ENCODE results near the gene SMYD3.

Gene SMYD3

DNA sequence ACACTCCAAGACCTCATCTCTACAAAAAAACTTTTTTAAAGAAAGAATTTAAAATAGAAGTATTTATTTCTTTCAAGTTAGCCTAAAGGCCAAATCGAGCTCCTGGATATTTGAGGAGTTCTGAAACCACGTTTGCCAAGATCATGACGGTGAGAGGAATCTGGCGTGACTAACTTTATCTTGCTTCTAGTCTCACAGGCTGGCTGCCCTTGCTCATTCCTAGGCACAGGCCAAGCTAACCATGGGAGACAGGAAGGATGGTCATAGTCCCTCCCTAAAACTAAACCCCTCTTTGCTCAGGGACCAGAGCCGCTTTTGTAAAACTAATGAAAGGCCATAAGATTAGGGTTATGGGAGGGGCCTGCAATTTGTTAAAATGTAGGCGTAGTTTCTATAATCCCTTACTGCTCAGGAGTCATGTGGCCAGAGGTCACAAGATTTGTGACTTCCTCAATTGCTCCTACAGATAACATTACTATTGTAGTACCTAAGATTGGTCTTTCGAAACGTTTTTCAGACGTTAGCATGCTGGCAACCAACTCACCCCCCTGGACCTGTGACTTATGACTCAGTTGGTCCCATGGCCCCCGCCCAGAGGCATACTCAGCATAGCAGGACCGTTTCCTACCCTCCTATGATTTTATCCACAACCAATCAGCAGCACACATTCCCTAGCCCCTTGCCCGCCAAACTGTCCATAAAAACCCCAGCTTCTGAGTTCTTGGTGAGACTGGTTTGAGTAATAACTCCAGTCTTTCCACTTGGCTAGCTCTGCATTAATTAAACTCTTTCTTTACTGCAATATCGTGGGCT is 425.0 kb downstream of the SMYD3 start:
- no peak for TF ChIP-seq EZH2phosphoT487 (conservative IDR thresholded peaks at IDR 0.05; ENCODE audit: low read length)
- TF ChIP-seq, protein P1, sequence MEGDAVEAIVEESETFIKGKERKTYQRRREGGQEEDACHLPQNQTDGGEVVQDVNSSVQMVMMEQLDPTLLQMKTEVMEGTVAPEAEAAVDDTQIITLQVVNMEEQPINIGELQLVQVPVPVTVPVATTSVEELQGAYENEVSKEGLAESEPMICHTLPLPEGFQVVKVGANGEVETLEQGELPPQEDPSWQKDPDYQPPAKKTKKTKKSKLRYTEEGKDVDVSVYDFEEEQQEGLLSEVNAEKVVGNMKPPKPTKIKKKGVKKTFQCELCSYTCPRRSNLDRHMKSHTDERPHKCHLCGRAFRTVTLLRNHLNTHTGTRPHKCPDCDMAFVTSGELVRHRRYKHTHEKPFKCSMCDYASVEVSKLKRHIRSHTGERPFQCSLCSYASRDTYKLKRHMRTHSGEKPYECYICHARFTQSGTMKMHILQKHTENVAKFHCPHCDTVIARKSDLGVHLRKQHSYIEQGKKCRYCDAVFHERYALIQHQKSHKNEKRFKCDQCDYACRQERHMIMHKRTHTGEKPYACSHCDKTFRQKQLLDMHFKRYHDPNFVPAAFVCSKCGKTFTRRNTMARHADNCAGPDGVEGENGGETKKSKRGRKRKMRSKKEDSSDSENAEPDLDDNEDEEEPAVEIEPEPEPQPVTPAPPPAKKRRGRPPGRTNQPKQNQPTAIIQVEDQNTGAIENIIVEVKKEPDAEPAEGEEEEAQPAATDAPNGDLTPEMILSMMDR (IDR thresholded peaks at IDR 0.05; ENCODE audit: insufficient read depth, low read length, poor library complexity, severe bottlenecking): no peak
- no peak overlapping the region for H2AFZ ChIP-seq (ENCODE audit: low read depth, low read length, severe bottlenecking)
- H3K4me2 ChIP-seq (ENCODE audit: low read depth, low read length, poor library complexity, severe bottlenecking): no peak overlapping the region
- H3K36me3 ChIP-seq (ENCODE audit: low read length): no peaks in the 10 kb centered on the region
- no peaks in the 10 kb centered on the region for H3K9me2 ChIP-seq (replicated peaks; ENCODE audit: insufficient read depth, low read length)
- H3K27ac ChIP-seq (ENCODE audit: low read depth, low read length): no peak overlapping the region
- no peaks in the 10 kb centered on the region for H3F3A ChIP-seq (ENCODE audit: insufficient read depth)
- no peak overlapping the region for H3K4me3 ChIP-seq (ENCODE audit: insufficient read depth, low read length, poor library complexity, severe bottlenecking)
- H4K20me1 ChIP-seq (ENCODE audit: low read depth, low read length): no peaks in the 10 kb centered on the region
- no peaks in the 10 kb centered on the region for H3K27me3 ChIP-seq (ENCODE audit: low read length)
- 0 out of 2 replicates have a peak, but pooled peaks cover 4% of the 10 kb centered on the region for H3K9me3 ChIP-seq (ENCODE audit: insufficient read depth, low read length)
- no peak overlapping the region for H3K9ac ChIP-seq (ENCODE audit: low read length)
- no peaks in the 10 kb centered on the region for H3K79me2 ChIP-seq (ENCODE audit: insufficient read depth, low read length)

GRCh38 chr1:246081138-246081702 is 425.9 kb downstream of the SMYD3 start:
- Histone ChIP-seq H2AFZ (ENCODE audit: low read depth, low read length, severe bottlenecking) (no peak overlapping the region), H3K27me3 (ENCODE audit: low read length) (no peaks in the 10 kb centered on the region), H3K27ac (ENCODE audit: low read depth, low read length) (no peak overlapping the region)

DNA sequence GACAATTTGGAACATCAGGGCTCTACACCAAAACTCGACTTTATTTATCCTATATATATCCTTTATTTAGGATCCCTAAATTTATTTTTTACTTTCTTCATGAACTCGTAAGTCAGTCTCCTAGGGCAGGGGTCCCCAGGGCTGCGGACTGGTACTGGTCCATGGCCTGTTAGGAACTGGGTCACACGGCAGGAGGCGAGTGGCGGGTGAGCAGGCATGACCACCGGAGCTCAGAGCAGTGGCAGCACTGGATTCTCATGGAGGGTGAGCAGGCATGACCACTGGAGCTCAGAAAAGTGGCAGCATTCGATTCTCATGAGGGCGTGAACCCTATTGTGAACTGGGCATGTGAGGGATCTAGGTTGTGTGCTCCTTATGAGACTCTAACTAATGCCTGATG is 427.0 kb downstream of the SMYD3 start:
- TF ChIP-seq EZH2phosphoT487 (conservative IDR thresholded peaks at IDR 0.05; ENCODE audit: low read length): no peak
- TF ChIP-seq, protein P1 (IDR thresholded peaks at IDR 0.05; ENCODE audit: insufficient read depth, low read length, poor library complexity, severe bottlenecking): no peak
- Histone ChIP-seq H3K79me2 (ENCODE audit: insufficient read depth, low read length) (no peaks in the 10 kb centered on the region), H3K9ac (ENCODE audit: low read length) (no peak overlapping the region), H3K27me3 (ENCODE audit: low read length) (no peaks in the 10 kb centered on the region), H3K9me3 (ENCODE audit: insufficient read depth, low read length) (0 out of 2 replicates have a peak, but pooled peaks cover 4% of the 10 kb centered on the region), H3K9me2 (replicated peaks; ENCODE audit: insufficient read depth, low read length) (no peaks in the 10 kb centered on the region), H3K4me3 (ENCODE audit: insufficient read depth, low read length, poor library complexity, severe bottlenecking) (no peak overlapping the region), H3F3A (ENCODE audit: insufficient read depth) (no peaks in the 10 kb centered on the region), H3K36me3 (ENCODE audit: low read length) (0 out of 2 replicates have a peak, but pooled peaks cover 3% of the 10 kb centered on the region), H4K20me1 (ENCODE audit: low read depth, low read length) (no peaks in the 10 kb centered on the region), H3K4me2 (ENCODE audit: low read depth, low read length, poor library complexity, severe bottlenecking) (no peak overlapping the region), H2AFZ (ENCODE audit: low read depth, low read length, severe bottlenecking) (no peak overlapping the region), H3K27ac (ENCODE audit: low read depth, low read length) (no peak overlapping the region)

More at GRCh38 chr1:246081138-246081702, 425.9 kb downstream of the SMYD3 start:
- Histone ChIP-seq H3K36me3 (ENCODE audit: low read length) (no peaks in the 10 kb centered on the region), H3F3A (ENCODE audit: insufficient read depth) (no peaks in the 10 kb centered on the region), H3K4me3 (ENCODE audit: insufficient read depth, low read length, poor library complexity, severe bottlenecking) (no peak overlapping the region), H3K4me2 (ENCODE audit: low read depth, low read length, poor library complexity, severe bottlenecking) (no peak overlapping the region), H3K9me3 (ENCODE audit: insufficient read depth, low read length) (0 out of 2 replicates have a peak, but pooled peaks cover 4% of the 10 kb centered on the region), H4K20me1 (ENCODE audit: low read depth, low read length) (no peaks in the 10 kb centered on the region), H3K9ac (ENCODE audit: low read length) (no peak overlapping the region), H3K79me2 (ENCODE audit: insufficient read depth, low read length) (no peaks in the 10 kb centered on the region), H3K9me2 (replicated peaks; ENCODE audit: insufficient read depth, low read length) (no peaks in the 10 kb centered on the region)
- TF ChIP-seq, protein P1 (IDR thresholded peaks at IDR 0.05; ENCODE audit: insufficient read depth, low read length, poor library complexity, severe bottlenecking): no peak
- no peak for TF ChIP-seq EZH2phosphoT487 (conservative IDR thresholded peaks at IDR 0.05; ENCODE audit: low read length)
